Chondrocyte (in vitro differentiated cells): ENCODE results near the gene SMIM27. TPM values are rescaled to one million over a fixed set of nuclear protein-coding genes. Genes with fewer than 3 reads are reported as not detected.
"Not testable (repeated sequence)": the region's sequence is repeated elsewhere in the genome, so short reads cannot be mapped to it uniquely, and the experiment has no call there.

Source experiments
- DNase-seq: peaks from one replicate; pipeline ENCODE4 v3.0.0; 2021; ENCODE audit warnings: mixed read lengths, low spot score
- H3K27ac Mint-ChIP-seq: one replicate; pipeline ENCODE4 v1.8.0; 2021; ENCODE audit warnings: mild to moderate bottlenecking, moderate library complexity, mixed read lengths; ENCODE audit not compliant: unreplicated experiment
- H3K27me3 Mint-ChIP-seq: 2 replicates; pipeline ENCODE4 v1.8.0; 2021; ENCODE audit warnings: low read depth, mixed read lengths
- H3K36me3 Mint-ChIP-seq: 2 replicates; pipeline ENCODE4 v1.8.0; 2021; ENCODE audit warnings: low read depth, mixed read lengths
- H3K4me1 Mint-ChIP-seq: 2 replicates; pipeline ENCODE4 v1.8.0; 2021; ENCODE audit warnings: low read depth, mild to moderate bottlenecking, mixed read lengths
- H3K4me3 Mint-ChIP-seq: one replicate; pipeline ENCODE4 v1.8.0; 2021; ENCODE audit warnings: mild to moderate bottlenecking, moderate library complexity, mixed read lengths; ENCODE audit not compliant: unreplicated experiment
- H3K9me3 Mint-ChIP-seq: 2 replicates; pipeline ENCODE4 v1.8.0; 2021; ENCODE audit warnings: low read depth, mixed read lengths
- CTCF ChIP-seq: fragments of 200-600 bp; sonication (generic); IDR thresholded peaks from 2 replicates; pipeline ENCODE4 v1.5.0; 2021; ENCODE audit warnings: antibody characterized with exemption, mild to moderate bottlenecking, moderate library complexity
- total RNA-seq: library from RNA; stranded (reverse); gene quantifications from 3 replicates; pipeline ENCODE4 v1.2.1, GENCODE V29; 2021

SMIM27 gene
- total RNA-seq, 1 donor from 2014 or later: 11.2 TPM

- H3K27ac Mint-ChIP-seq: no peak overlapping the region
- DNase-seq: no peak
Observed at GRCh38 chr9:32596096-32596865, 44.2 kb downstream of the SMIM27 start.

GRCh38 chr9:32596936-32597335 lies 44.8 kb downstream of the SMIM27 start:
- no peaks in the 10 kb centered on the region for H3K4me1 Mint-ChIP-seq
- peaks cover 12% of the 10 kb centered on the region for H3K9me3 Mint-ChIP-seq
- no peak overlapping the region for H3K27ac Mint-ChIP-seq
- no peak for DNase-seq
- TF ChIP-seq CTCF: no peak
- H3K4me3 Mint-ChIP-seq: no peak overlapping the region
- H3K27me3 Mint-ChIP-seq: peaks cover 32% of the 10 kb centered on the region
- no peaks in the 10 kb centered on the region for H3K36me3 Mint-ChIP-seq

More at GRCh38 chr9:32596096-32596865, 44.2 kb downstream of the SMIM27 start:
- no peak overlapping the region for H3K4me3 Mint-ChIP-seq
- H3K4me1 Mint-ChIP-seq: no peaks in the 10 kb centered on the region
- peaks cover 26% of the 10 kb centered on the region for H3K27me3 Mint-ChIP-seq
- H3K9me3 Mint-ChIP-seq: peaks cover 12% of the 10 kb centered on the region
- no peaks in the 10 kb centered on the region for H3K36me3 Mint-ChIP-seq
- no peak for TF ChIP-seq CTCF

- not testable (repeated sequence) for DNase-seq, H3K27ac Mint-ChIP-seq, H3K36me3 Mint-ChIP-seq, H3K4me3 Mint-ChIP-seq, H3K4me1 Mint-ChIP-seq
- H3K27me3 Mint-ChIP-seq: peaks cover 33% of the 10 kb centered on the region
- H3K9me3 Mint-ChIP-seq: peaks cover 12% of the 10 kb centered on the region
Observed at GRCh38 chr9:32599021-32599420, 46.9 kb downstream of the SMIM27 start.

Other genes with a start within 250 kb of the SMIM27 start
- 39.7 to 47.5 TPM (median 44.7 TPM) in 3 replicates for gene ACO1, start 167.7 kb upstream of the SMIM27 start, total RNA-seq
- 3.8 to 5.0 TPM (median 3.9 TPM) in 3 replicates for gene RIGI, start 26.1 kb upstream of the SMIM27 start, total RNA-seq
- gene TOPORS, start 259 bp downstream of the SMIM27 start, total RNA-seq: 14.8 to 19.6 TPM (median 15.3 TPM) in 3 replicates
- gene NDUFB6, start 20.8 kb downstream of the SMIM27 start, total RNA-seq: 40.2 to 47.6 TPM (median 43.4 TPM) in 3 replicates
- 0.02 TPM in 1 of 3 replicates, not detected in the others for gene TAF1L, start 83.3 kb downstream of the SMIM27 start, total RNA-seq
- gene TMEM215, start 231.2 kb downstream of the SMIM27 start, total RNA-seq: not detected in 3 replicates